Measurements from ENCODE around the gene TRMT10C. TPM values are rescaled to one million over a fixed set of nuclear protein-coding genes. Genes with fewer than 3 reads are reported as not detected.
"Not testable (repeated sequence)": the region's sequence is repeated elsewhere in the genome, so short reads cannot be mapped to it uniquely, and the experiment has no call there.

TRMT10C gene
- total and polyA plus RNA-seq, 9 of the 15 experiments (the other 6 are each of a cell fraction or from before 2014, with no cell fraction given) = 48.6 to 106 (median 63.9) TPM

DNA sequence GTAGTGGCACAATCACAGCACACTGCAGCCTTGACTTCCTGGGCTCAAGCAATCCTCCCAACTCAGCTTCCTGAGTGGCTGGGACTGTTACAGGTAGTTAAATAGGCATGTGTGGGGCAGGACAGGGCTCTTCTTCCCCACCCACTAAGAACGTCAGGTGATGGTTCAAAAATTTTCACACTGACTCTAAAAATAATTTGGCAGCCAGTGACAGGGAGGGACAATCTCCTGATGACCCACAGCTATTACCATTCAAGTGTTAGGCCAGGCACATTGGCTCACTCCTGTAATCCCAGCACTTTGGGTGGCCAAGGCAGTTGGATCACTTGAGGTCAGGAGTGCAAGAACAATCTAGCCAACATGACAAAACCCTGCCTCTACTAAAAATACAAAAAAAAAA lies 12.2 kb upstream of the TRMT10C start (continued):
- TF ChIP-seq, protein P1, sequence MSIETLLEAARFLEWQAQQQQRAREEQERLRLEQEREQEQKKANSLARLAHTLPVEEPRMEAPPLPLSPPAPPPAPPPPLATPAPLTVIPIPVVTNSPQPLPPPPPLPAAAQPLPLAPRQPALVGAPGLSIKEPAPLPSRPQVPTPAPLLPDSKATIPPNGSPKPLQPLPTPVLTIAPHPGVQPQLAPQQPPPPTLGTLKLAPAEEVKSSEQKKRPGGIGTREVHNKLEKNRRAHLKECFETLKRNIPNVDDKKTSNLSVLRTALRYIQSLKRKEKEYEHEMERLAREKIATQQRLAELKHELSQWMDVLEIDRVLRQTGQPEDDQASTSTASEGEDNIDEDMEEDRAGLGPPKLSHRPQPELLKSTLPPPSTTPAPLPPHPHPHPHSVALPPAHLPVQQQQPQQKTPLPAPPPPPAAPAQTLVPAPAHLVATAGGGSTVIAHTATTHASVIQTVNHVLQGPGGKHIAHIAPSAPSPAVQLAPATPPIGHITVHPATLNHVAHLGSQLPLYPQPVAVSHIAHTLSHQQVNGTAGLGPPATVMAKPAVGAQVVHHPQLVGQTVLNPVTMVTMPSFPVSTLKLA (conservative IDR thresholded peaks at IDR 0.05) = no peak
- TF ChIP-seq ZNF778 (CRISPR knock-in tag; IDR thresholded peaks at IDR 0.05) = no peak
- TF ChIP-seq CXXC5 (CRISPR knock-in tag; IDR thresholded peaks at IDR 0.05) = no peak
- no peak for TF ChIP-seq ZNF274 (IDR thresholded peaks at IDR 0.05; ENCODE audit: borderline replicate concordance, low read depth, low read length)

DNA sequence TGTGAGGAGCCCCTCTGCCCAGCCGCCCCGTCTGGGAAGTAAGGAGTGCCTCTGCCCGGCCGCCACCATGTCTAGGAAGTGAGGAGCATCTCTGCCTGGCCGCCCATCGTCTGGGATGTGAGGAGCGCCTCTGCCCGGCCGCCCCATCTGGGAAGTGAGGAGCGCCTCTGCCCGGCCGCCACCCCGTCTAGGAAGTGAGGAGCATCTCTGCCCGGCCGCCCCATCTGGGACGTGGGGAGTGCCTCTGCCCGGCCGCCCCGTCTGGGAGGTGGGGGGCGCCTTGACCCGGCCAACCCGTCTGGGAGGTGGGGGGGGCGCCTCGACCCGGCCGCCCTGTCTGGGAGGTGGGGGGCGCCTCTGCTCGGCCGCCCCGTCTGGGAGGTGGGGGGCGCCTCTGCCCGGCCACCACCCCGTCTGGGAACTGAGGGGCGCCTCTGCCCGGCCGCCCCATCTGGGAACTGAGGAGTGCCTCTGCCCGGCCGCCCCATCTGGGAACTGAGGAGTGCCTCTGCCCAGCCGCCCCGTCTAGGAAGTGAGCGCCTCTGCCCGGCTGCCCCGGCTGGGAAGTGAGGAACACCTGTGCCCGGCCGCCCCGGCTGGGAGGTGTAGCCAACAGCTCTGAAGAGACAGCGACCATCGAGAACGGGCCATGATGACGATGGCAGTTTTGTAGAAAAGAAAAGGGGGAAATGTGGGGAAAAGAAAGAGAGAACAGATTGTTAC lies 10.1 kb upstream of the TRMT10C start:
- in situ Hi-C loops (cut with MboI); ATAC-seq; H3K36me3 ChIP-seq (ENCODE audit: control insufficient read depth, insufficient read depth, low read length); H4K20me1 ChIP-seq (replicated peaks; ENCODE audit: control insufficient read depth, insufficient read depth, low read length); H3K9me1 ChIP-seq (ENCODE audit: control insufficient read depth, insufficient read depth, low read length); H3K9ac ChIP-seq (ENCODE audit: insufficient read depth in 1 of 2, low read depth in 2 of 2, low read length in 2 of 2); H3K27me3 ChIP-seq (ENCODE audit: control insufficient read depth in 2 of 2, insufficient read depth in 2 of 2, low read length in 2 of 2); H3K4me2 ChIP-seq (ENCODE audit: insufficient read depth, low read length); CTCF ChIA-PET (ENCODE audit: low intra/inter-chr PET ratio); H3K4me3 ChIP-seq; FAIRE-seq; H3K79me2 ChIP-seq (ENCODE audit: control insufficient read depth, insufficient read depth, low read length); H3K27ac ChIP-seq (ENCODE audit: extremely low read depth, low read depth, low read length); H3K9me3 ChIP-seq (replicated peaks; ENCODE audit: control insufficient read depth, insufficient read depth, low read depth, low read length); H2AFZ ChIP-seq (ENCODE audit: low read depth, low read length); POLR2A ChIA-PET; DNase-seq (ENCODE audit: extremely low read depth in 1 of 4, low spot score in 3 of 4); BruUV-seq (replicated peaks); H3K4me1 ChIP-seq (replicated peaks in 1 of 2; ENCODE audit: control insufficient read depth in 2 of 2, insufficient read depth in 2 of 2, low read length in 2 of 2); intact Hi-C loops (cut with micrococcal nuclease): not testable (repeated sequence)
- WGBS (ENCODE audit: insufficient coverage, low coverage, missing lambda C conversion rate) = no CpG with 5 or more reads among the region's 50 CpGs

DNA sequence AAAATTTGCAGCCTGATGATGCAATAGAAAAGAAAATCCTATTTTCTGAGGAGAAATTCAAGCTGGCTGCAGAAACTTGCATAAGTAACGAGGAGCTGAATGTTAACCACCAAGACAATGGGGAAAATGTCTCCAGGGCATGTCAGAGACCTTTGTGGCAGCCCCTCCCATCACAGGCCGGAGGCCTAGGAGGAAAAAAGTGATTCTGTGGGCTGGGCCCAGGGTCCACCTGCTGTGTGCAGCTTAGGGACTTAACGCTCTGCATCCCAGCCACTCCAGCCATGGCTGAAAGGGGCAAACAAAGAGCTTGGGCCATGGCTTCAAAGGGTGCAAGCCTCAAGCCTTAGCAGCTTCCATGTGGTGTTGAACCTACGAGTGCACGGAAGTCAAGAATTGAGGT lies 8.3 kb upstream of the TRMT10C start:
- H3K9me1 ChIP-seq (ENCODE audit: control insufficient read depth, insufficient read depth, low read length); H3K4me2 ChIP-seq (ENCODE audit: insufficient read depth, low read length); intact Hi-C loops (cut with micrococcal nuclease); H3K27ac ChIP-seq (ENCODE audit: extremely low read depth, low read depth, low read length); FAIRE-seq; H3K9me3 ChIP-seq (replicated peaks; ENCODE audit: control insufficient read depth, insufficient read depth, low read depth, low read length); ATAC-seq; H3K9ac ChIP-seq (ENCODE audit: insufficient read depth in 1 of 2, low read depth in 2 of 2, low read length in 2 of 2); in situ Hi-C loops (cut with MboI); H3K4me1 ChIP-seq (replicated peaks in 1 of 2; ENCODE audit: control insufficient read depth in 2 of 2, insufficient read depth in 2 of 2, low read length in 2 of 2); DNase-seq (ENCODE audit: extremely low read depth in 1 of 4, low spot score in 3 of 4); H3K36me3 ChIP-seq (ENCODE audit: control insufficient read depth, insufficient read depth, low read length); BruUV-seq (replicated peaks); POLR2A ChIA-PET; H3K79me2 ChIP-seq (ENCODE audit: control insufficient read depth, insufficient read depth, low read length); H3K4me3 ChIP-seq; H4K20me1 ChIP-seq (replicated peaks; ENCODE audit: control insufficient read depth, insufficient read depth, low read length); H2AFZ ChIP-seq (ENCODE audit: low read depth, low read length); H3K27me3 ChIP-seq (ENCODE audit: control insufficient read depth in 2 of 2, insufficient read depth in 2 of 2, low read length in 2 of 2); CTCF ChIA-PET (ENCODE audit: low intra/inter-chr PET ratio): not testable (repeated sequence)
- WGBS (ENCODE audit: insufficient coverage, low coverage, missing lambda C conversion rate) = 70% methylated on average over 3 of the region's 5 CpGs
